ENCODE results near the gene C16orf87.
A peak's percentile ranks its signal among the peaks of the same experiment; 100 is the strongest.

The C16orf87 gene

DNA sequence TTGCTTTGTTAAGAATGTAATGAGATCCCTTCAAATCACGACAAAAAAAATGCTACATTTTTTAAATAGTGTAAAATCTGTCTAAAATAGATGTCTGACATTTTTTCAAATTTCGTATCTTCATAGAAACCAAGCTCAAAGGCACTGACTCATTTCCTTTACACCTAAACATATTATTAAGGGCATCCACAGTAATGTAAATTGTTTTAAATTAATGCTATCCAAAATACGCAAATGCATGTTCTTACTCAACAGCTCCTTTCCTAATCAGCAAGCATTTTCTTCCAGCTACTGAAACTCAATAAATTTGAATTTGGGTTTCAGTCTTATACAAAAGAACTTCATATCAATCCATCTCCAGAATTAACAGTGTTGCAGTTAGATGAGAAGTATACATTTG, 4.3 kb downstream of the C16orf87 start:
- TF ChIP-seq, protein P1, sequence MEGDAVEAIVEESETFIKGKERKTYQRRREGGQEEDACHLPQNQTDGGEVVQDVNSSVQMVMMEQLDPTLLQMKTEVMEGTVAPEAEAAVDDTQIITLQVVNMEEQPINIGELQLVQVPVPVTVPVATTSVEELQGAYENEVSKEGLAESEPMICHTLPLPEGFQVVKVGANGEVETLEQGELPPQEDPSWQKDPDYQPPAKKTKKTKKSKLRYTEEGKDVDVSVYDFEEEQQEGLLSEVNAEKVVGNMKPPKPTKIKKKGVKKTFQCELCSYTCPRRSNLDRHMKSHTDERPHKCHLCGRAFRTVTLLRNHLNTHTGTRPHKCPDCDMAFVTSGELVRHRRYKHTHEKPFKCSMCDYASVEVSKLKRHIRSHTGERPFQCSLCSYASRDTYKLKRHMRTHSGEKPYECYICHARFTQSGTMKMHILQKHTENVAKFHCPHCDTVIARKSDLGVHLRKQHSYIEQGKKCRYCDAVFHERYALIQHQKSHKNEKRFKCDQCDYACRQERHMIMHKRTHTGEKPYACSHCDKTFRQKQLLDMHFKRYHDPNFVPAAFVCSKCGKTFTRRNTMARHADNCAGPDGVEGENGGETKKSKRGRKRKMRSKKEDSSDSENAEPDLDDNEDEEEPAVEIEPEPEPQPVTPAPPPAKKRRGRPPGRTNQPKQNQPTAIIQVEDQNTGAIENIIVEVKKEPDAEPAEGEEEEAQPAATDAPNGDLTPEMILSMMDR (IDR thresholded peaks at IDR 0.05; ENCODE audit: extremely low read depth, missing control alignments): no peak
- no peak for DNase-seq (ENCODE audit: low spot score)

DNA sequence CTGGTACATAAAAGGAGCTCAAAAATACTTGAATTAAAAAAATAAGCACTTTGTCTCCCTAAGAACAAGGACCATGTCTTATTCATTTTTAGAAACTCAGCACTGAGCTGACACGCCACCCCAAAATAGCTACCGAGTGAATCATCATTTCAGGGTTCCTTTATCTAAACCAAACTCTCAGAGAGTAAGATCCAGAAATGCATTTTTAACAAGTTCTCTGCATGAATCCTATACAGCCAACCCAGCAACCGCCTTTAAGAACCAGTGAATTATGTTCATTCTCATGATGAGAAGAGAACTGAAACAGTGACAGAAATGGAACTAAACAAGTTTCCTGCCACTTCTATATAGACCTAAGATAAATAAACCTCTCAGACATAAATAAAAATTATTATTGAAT, 8.7 kb downstream of the C16orf87 start:
- TF ChIP-seq, protein P1 (IDR thresholded peaks at IDR 0.05; ENCODE audit: extremely low read depth, missing control alignments): no peak
- peak; percentile 60 for DNase-seq (ENCODE audit: low spot score)

DNA sequence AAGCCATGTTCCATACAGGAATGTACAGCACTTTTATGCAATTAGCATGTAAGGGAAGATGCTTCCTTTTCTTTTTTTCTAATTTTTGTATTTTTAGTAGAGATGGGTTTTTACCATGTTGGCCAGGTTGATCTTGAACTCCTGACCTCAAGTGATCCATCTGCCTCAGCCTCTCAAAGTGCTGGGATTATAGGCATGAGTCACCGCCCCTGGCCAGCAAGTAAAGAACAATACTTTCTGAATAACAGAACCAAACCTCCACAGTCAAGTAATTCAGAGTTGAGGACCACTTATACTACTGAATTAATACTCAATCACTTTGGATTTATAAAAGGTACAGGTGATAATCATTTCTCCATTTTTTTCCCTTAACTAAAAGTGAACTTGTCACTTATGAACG, 13.0 kb downstream of the C16orf87 start:
- DNase-seq (ENCODE audit: low spot score): no peak
- TF ChIP-seq, protein P1 (IDR thresholded peaks at IDR 0.05; ENCODE audit: extremely low read depth, missing control alignments): no peak

DNA sequence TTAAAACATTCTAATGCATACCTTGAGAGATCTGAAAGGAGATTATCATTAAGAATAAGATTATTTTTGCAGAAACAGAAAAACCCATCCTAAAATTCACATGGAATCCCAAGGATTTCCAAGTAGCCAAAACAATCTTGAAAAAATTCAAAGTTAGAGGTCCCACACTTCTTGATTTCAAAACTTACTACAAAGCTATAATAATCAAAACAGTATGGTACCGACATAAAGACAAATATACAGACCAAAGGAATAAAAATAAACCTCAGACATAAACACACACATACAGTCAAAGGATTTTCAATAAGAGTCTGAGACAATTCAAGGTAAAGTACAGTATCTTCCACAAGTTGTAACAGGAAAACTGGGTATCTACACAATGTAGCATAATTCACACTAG, 16.2 kb downstream of the C16orf87 start:
- TF ChIP-seq, protein P1 (IDR thresholded peaks at IDR 0.05; ENCODE audit: extremely low read depth, missing control alignments): no peak
- DNase-seq (ENCODE audit: low spot score): no peak

DNA sequence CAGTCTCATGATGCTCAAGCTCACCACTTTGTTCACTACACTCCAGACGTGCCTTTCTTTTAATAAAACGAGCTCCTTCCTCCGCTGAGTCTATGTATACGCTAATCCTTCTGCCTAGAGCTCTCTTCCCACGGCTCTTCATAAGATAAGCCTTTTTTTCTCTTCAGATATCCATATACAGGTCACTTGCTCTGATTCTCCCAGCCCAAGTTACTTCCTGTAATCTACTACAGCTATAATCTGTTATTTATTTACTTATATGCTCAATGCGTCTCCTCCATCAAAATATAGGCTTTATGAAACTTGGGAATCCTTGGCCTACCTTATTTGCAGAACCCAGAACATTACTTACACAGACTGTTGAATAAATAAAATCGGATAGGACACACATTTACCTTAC, 17.4 kb downstream of the C16orf87 start:
- no peak for DNase-seq (ENCODE audit: low spot score)
- TF ChIP-seq, protein P1 (IDR thresholded peaks at IDR 0.05; ENCODE audit: extremely low read depth, missing control alignments): no peak

DNA sequence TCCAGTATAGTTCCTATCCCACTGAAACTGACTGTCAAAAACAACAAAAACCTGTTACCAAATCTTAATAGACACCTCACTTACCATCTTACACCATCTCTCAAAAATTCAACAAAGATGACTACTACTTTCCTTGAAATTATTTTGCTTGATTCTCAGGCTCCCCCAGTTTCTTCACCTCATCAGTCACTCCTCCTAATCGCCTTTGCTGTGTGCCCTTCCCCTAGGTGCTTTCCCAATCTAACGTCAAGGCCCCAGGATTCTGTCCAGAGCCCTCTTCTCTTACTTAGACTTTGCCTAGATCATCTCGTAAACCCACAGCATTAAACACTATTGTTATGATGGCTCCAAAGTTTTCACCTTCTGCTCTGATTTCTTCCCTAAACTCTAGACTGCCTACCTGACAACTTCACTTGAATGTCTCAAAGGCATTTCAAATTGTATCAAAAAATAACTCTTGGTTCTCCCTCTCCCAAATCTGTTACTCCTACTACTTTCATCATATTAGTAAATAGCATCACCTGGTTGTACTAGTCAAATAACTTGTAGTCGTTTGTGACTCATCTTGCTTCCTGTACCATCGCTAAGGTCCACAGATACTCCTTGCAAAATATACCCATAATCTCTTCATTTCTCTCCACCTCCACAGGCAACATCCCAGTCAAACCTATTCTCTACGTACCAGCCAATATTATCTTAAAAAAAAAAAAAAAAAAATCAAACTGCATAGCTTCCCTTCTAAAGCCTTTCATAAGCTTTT, 18.0 kb downstream of the C16orf87 start:
- TF ChIP-seq, protein P1 (IDR thresholded peaks at IDR 0.05; ENCODE audit: extremely low read depth, missing control alignments): no peak
- no peak for DNase-seq (ENCODE audit: low spot score)

DNA sequence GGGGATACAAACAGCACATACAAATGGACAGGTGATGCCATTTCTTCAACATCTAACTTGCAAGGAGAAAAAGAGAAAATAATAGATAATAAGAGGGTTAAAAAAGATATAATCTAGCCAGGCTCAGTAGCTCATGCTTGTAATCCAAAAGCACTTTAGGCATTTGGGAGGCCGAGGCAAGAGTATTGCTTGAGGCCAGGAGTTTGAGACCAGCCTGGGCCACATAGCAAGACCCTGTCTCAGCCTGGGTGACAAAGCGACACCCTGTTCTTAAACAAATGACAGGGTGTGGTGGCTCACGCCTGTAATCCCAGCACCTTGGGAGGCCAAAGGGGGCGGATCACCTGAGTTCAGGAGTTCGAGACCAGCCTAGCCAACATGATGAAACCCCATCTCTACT, 19.3 kb downstream of the C16orf87 start:
- DNase-seq (ENCODE audit: low spot score): no peak
- TF ChIP-seq, protein P1 (IDR thresholded peaks at IDR 0.05; ENCODE audit: extremely low read depth, missing control alignments): no peak
